ENCODE measurements around the gene RTL1. TPM values are rescaled to one million over a fixed set of nuclear protein-coding genes. Genes with fewer than 3 reads are reported as not detected.

The RTL1 gene
- total RNA-seq, 1 experiment from 2014 or later = not detected

DNA sequence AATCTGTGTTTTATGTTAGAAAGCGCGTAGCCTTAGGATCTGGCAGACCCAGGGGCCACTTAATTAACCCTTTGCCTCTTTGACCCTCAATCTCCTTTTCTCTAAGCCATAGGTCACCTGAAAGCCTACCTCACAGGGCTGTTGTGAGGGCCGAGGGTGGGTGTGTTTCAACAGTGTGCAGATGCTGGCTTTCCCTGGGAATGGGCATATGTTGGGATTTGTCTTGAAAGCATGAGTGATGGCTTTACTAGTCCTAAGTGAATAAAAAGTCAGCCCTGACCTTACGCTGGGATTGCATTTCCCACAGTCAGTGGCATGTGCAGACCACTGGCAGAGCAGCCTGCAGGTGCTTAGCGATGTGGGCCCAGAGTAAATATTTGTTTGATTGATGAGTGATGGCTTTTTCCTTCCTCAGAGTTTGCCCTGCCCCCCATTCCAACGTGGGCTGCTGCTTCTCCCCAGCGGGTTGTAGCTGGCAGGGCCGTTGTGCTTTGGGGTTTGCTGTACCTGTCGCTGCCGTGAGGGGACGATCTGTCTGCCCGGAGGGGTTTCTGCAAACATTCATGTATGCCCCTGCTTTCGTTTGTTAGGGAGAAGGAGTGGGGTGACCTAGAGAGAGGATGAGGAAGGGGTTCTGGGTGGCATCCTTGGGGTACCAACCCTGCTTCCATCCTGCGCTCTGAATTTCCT, 46.1 kb downstream of the RTL1 start:
- Histone ChIP-seq H3T11ph (ENCODE audit: low read length) (no peak overlapping the region), H3K4me1 (ENCODE audit: insufficient read depth, low read length) (no peaks in the 10 kb centered on the region), H4K20me1 (ENCODE audit: control insufficient read depth, insufficient read depth, insufficient read length) (no peaks in the 10 kb centered on the region), H3K4ac (ENCODE audit: low read depth, low read length) (no peak overlapping the region), H3K23ac (ENCODE audit: insufficient read length, low read depth, low read length) (no peak overlapping the region), H3K79me2 (ENCODE audit: insufficient read depth, low read length) (no peaks in the 10 kb centered on the region), H2BK20ac (ENCODE audit: low read depth, low read length, poor library complexity, severe bottlenecking) (no peak overlapping the region), H4K91ac (ENCODE audit: insufficient read length, low read depth, low read length) (no peak overlapping the region), H3K56ac (ENCODE audit: insufficient read length, low read depth, low read length) (no peak overlapping the region), H3K27ac (ENCODE audit: insufficient read length, low read depth, low read length) (no peak overlapping the region), H3K14ac (ENCODE audit: insufficient read depth, low read length) (no peak overlapping the region), H3K18ac (ENCODE audit: insufficient read length, low read depth, low read length) (no peak overlapping the region), H3K9ac (ENCODE audit: extremely low read depth, insufficient read length, low read length) (no peak overlapping the region), H4K5ac (ENCODE audit: insufficient read length, low read depth, low read length) (no peak overlapping the region), H4K8ac (replicated peaks; ENCODE audit: insufficient read length, low read depth, low read length) (no peak overlapping the region), H2BK12ac (ENCODE audit: insufficient read length, low read depth, low read length) (no peak overlapping the region), H3K9me3 (ENCODE audit: control insufficient read depth, low read depth, low read length) (no peaks in the 10 kb centered on the region), H3K27me3 (ENCODE audit: insufficient read depth, low read length) (no peaks in the 10 kb centered on the region), H3K23me2 (ENCODE audit: insufficient read length, low read depth, low read length, poor library complexity, severe bottlenecking) (no peaks in the 10 kb centered on the region), H3K4me2 (ENCODE audit: insufficient read depth, insufficient read length, low read length) (no peak overlapping the region), H2AFZ (ENCODE audit: low read length) (no peak overlapping the region), H3K79me1 (ENCODE audit: insufficient read depth, low read depth, low read length, poor library complexity, severe bottlenecking) (no peaks in the 10 kb centered on the region), H2AK5ac (ENCODE audit: insufficient read length, low read length) (no peak overlapping the region), H2BK15ac (ENCODE audit: low read depth, low read length) (no peak overlapping the region), H2BK120ac (ENCODE audit: low read depth, low read length, poor library complexity, severe bottlenecking) (no peak overlapping the region), H2BK5ac (ENCODE audit: insufficient read length, low read length) (no peak overlapping the region)
- WGBS (ENCODE audit: extremely low coverage, insufficient read length, low lambda C conversion rate) = no CpG with 5 or more reads among the region's 14 CpGs
- Mint-ChIP-seq H3K27me3 (ENCODE audit: low read depth) (peaks cover 5% of the 10 kb centered on the region), H3K4me1 (peaks cover 0 to 4% of the 10 kb centered on the region in 2 experiments; a peak in 2 of 4 replicates), H3K4me3 (no peak overlapping the region), H3K9me3 (no peaks in the 10 kb centered on the region; a peak in 2 of 5 replicates), H3K27ac (no peak overlapping the region), H3K36me3 (ENCODE audit: insufficient read depth in 1 of 3, low read depth in 3 of 3) (no peaks in the 10 kb centered on the region; a peak in 1 of 7 replicates)
- no peak for DNase-seq
- TF ChIP-seq CTCF (conservative IDR thresholded peaks at IDR 0.05) = no peak

All from H9 (cell line).